HG03196 (cell line): ENCODE measurements around the gene TFIP11.

Source experiments
- ATAC-seq: cut with Tn5 transposase; IDR thresholded peaks from one replicate; pipeline ENCODE4 v1.9.1; 2021; ENCODE audit not compliant: unreplicated experiment

TFIP11 gene

DNA sequence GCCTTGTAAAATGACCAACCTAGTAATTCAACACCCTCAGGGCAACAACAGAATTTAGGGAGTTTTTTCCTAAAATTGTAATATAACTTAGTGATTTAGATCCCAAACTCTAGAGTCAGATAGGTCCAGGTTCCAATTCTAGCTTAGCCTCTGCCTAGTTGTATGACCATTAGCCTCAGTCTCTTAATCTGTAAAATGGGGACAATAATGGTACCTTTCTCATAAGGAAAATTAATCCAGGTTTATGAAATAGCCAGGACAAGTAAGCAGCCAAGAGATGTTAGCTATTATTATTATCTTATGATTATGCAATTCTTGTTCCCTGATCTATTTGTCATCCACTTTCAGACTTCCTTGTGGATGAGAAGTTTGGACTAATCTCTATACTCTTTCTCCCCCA lies 4.1 kb downstream of the TFIP11 start:
- no peak for ATAC-seq

DNA sequence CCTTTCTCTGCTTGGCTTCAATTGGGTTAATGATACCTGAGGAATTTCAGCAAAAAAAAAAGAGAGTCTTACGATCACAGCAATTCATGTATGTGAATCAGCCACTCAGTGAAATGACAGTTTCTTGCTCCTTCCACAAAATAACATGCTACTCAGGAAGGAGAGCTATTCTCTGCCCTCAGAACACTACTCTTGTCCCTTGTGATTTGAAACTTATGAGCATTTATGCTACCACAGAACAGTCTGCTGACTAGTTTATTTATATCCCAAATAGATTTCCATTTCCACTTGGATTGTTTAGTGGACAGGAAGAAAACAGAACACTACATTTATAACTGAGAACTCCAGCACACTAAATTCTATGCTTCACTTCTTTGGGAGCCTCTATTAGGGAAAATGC lies 8.5 kb downstream of the TFIP11 start:
- ATAC-seq, result no peak

GRCh38 chr22:26502688-26503561 lies 9.3 kb downstream of the TFIP11 start:
- no peak for ATAC-seq

GRCh38 chr22:26501996-26502395 lies 10.3 kb downstream of the TFIP11 start:
- ATAC-seq, result no peak

DNA sequence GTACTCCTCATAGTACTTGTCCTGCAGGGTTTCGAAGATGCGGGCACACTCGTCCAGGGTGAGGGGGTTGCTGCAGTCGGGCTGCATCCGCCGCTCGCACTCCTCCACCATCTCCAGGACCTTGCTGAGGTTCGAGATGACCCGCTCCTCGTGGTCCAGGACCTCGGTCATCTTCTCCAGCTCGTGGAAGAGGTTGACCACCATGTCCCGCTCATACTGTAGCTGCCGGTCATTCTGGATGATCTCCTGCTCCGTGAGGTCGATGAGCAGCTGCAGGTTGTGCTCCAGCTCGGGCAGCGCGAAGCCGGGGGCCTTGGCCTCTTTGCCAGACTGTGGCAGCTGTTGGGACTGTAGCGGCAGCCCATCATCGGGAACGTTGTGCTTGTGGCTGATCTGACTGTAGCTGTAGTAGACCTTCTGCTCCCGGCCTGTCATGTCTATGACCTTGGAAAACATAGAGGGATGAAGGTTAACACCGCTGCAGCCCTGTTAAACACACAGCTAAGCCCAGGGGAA lies 13.0 kb downstream of the TFIP11 start:
- no peak for ATAC-seq

- no peak for ATAC-seq
Observed at GRCh38 chr22:26496456-26496855, 15.8 kb downstream of the TFIP11 start.

GRCh38 chr22:26494506-26494905 lies 17.8 kb downstream of the TFIP11 start:
- ATAC-seq, result no peak

DNA sequence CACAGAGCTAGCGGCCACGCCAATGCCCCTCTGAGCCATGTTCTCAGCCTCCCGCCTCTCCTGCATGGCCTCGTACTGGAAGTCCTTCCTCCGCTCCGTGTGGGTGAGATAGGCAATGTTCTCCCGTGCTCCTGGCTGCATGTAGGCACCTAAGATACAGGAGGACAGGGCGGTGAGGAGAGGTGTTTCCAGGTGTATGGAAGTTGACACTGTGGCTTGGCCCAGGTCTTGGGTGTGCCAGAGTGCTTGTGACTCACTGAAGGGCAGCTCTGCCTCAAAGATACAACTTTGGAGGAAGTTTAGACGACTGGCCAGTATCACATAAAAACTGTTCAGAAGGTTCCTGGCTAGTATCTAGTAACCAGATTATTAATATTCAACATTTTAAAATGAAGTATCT lies 20.1 kb downstream of the TFIP11 start:
- no peak for ATAC-seq

DNA sequence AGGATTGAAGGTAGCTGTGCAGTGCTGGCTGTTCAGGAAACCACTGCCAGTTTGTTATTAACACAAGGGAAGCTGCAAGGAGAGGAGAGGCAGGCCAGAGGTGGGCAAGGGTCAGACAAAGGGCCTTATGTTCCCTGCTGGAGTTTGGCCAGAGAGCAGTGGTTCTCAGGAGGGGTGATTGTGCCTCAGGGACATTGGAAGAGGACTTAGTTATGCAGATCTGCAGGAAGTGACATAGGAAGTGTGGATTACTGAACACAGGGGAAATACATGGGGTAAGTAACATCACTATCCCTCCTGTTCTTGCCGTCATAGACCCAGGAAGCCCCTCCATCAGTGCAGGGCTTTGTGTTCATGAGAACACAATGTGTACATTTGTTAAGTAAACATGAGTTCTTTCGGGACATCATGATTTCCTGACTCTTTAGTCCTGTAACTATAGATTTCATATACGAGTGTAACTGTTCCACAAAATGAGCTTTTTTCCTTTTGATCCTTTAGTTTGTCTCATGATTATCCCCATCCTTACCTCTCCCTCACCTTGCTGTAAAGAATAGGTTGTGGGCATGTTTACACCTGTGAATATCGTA lies 22.7 kb downstream of the TFIP11 start:
- no peak for ATAC-seq

DNA sequence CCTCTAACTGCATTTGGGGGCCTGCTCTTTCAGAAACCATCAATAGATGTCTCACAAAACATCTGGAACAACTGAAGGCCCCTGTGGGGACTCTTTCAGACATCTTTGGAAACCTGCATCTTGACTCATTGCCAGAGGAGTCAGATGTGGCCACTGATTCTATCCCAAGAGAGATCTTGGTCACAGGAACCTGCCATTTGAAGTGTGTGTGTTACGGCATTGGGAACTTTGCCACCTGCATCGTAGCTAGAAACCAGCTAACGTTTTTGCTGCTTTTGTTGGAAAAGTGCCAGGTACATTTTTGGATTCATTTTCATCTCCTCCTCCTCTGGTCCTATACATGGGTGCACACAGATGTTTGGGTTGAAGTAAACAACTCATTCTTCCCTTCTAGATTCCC lies 24.3 kb downstream of the TFIP11 start:
- no peak for ATAC-seq

DNA sequence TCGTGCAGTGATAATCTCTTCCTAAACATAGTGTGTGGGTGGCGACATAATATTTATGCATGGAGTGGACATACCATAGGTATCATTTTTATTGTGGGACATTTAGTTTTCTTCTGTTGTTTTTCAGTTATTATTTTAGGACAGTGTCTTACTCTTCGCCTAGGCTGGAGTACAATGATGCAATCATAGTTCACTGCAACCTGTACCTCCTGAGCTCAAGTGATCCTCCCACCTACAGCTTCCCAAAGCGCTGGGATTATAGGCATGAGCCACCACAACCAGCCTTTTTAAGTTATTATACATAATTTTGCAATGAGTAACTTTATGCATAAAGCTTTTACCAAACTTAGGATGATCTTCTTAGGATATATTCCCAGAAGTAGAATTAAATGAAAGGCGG lies 25.9 kb downstream of the TFIP11 start:
- no peak for ATAC-seq

DNA sequence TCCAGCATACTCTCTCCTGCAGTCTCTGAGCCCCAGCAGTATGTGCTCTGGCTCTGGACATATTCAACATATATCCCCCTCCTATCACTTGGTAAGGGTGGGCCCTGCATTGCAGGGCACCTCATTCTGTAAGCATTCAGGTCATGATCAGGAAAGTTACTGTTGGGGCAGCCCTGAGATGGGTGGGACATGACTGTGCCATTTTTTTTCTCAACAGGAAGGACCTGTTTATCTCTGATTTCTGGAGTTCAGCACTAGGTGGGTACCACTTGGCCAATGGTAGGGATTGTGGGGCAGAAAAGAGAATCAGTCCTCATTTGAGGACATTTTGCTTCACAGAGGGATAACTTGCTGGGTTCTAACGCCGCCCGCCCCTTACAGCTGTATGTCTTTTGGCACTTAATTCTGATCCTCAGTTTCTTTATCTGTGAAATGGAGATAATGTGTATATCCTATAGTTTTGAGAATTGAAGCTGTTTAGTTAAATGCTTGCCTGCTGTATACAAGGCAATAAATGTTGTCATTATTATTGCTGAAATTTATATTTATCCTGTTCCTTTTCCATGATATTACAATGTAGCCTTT lies 26.4 kb downstream of the TFIP11 start:
- ATAC-seq, result no peak

- no peak for ATAC-seq
Observed at GRCh38 chr22:26485013-26485412, 27.3 kb downstream of the TFIP11 start.

DNA sequence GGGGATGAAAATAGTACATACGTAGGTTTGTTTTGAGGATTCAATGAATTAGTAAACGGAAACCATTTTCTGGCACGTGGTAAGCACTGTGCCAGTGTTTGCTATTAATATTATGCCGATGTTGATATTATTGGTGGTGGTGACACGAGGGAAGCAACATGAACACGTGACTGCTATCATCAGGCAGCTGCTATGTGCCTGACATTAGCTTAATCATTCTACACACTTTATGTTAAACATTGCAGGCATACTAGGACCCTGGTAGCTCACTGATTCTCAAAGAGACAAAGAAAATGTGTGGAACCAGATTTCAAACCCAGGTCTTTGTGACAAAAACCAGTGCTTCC lies 27.9 kb downstream of the TFIP11 start:
- no peak for ATAC-seq

DNA sequence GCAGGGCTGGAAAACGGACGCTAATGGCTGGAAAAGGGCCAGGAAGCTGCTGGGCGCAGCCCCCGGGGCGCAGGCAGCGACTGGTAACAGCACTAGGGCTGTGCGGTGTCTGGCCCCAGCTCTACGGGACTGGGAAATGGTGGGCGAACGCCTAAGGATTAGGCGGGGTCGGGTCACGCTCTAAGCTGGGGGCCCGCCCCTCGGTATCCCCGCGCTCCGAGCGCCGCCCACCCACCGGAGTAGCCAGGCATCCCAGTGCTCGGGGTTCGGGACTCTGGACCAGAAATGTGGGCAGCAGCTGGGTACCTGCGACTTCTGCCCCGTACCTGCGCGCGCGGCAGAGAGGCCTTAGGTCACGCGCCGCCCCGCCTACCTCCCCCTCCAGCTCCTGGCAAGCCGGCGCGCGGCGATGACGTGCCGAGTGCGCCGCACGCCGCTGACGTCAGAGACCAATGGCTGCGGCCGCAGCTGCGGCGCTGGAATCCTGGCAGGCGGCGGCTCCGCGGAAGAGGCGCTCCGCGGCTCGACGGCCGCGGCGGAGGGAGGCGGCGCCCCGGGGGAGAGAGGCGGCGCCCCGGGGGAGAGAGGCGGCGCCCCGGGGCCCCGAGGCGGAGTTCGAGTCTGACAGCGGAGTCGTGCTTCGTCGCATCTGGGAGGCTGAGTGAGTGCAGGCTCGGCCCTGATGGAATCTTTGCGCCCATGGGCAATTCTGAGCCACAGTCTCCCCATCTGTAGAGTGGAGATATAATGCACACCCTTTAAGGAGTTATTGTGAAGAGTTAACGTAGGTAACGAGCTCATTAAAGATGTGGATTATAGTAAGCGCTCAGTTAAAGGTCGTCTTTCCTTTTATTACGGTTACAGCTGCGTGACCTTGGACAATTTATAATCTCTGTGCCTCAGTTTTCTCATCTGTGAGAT lies 28.6 kb downstream of the TFIP11 start, which contains the start of the genes HPS4 and SRRD:
TSS of gene HPS4 (minus strand) at position 345 of the 921 bp plus-strand sequence. CDS start 2,021 bp downstream, outside the sequence.
TSS of gene SRRD (plus strand) at position 439 of the 921 bp plus-strand sequence. CDS start at position 453, 14 bp downstream.
- ATAC-seq, result peak; percentile 71

DNA sequence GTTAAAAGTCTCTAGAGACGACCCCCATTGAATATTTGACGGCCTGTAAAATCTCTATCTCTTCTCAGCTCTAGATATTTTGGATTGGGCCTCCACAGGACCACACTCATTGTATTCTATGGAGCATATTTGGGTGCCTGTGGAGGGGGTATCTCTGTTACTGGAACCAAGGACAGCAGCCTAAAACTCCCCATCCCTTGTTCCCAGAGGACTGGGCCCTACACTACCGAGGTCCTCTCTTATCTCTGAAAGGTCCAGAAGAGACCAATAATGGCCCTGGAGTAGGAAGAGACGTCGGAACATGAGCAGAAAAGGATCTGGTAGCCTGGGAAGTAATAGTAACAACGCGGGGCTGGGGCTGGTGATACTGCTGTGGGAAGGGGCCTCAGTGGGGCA lies 29.2 kb downstream of the TFIP11 start:
- peak; percentile 7 for ATAC-seq

- no peak for ATAC-seq
Observed at GRCh38 chr22:26482161-26482560, 30.1 kb downstream of the TFIP11 start.

- no peak for ATAC-seq
Observed at GRCh38 chr22:26481694-26482093, 30.6 kb downstream of the TFIP11 start.

- ATAC-seq, result no peak
Observed at GRCh38 chr22:26481112-26481693, 31.1 kb downstream of the TFIP11 start.

DNA sequence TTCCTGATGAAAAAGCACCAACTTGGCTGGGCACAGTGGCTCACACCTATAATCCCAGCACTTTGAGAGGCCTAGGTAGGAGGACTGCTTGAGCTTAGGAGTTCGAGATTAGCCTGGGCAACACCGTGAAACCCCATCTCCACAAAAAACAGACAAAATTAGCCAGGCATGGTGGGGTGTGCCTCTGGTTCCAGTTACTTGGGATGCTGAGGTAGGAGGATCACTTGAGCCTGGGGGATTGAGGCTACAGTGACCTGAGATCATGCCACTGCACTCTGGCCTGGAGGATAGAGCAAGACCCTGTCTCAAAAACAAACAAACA lies 31.7 kb downstream of the TFIP11 start:
- no peak for ATAC-seq
